ENCODE measurements around the gene SLAMF1. TPM values are rescaled to one million over a fixed set of nuclear protein-coding genes. Genes with fewer than 3 reads are reported as not detected.
"Not testable (repeated sequence)": the region's sequence is repeated elsewhere in the genome, so short reads cannot be mapped to it uniquely, and the experiment has no call there.

Gene SLAMF1
- total and polyA plus RNA-seq, 8 donors = 0.16 to 0.47 (median 0.38) TPM; not detected in 1

- ATAC-seq = no peak
These were observed 11.4 kb upstream of the SLAMF1 start for GRCh38 chr1:160658162-160658813.

GRCh38 chr1:160657250-160657781 is 10.5 kb upstream of the SLAMF1 start:
- 67 to 75% methylated on average over 5 of the region's 5 CpGs for WGBS, 2 donors
- intact Hi-C loops (cut with DNase I) = no loop called here
- FAIRE-seq (no peak), DNase-seq (no peak), ATAC-seq (no peak)
- Histone ChIP-seq H3K4me1 (no peaks in the 10 kb centered on the region), H3K27me3 (no peaks in the 10 kb centered on the region), H3K9me3 (no peaks in the 10 kb centered on the region), H3K4me3 (no peak overlapping the region), H3K36me3 (no peaks in the 10 kb centered on the region), H3K27ac (no peak overlapping the region)
- TF ChIP-seq CTCF (IDR thresholded peaks at IDR 0.05) = no peak

More at GRCh38 chr1:160658162-160658813, 11.4 kb upstream of the SLAMF1 start:
- WGBS, 2 donors = 72 to 73% methylated on average over 8 of the region's 8 CpGs
- DNase-seq (no peak), FAIRE-seq (no peak)
- no peaks in the 10 kb centered on the region for H3K36me3 ChIP-seq
- H3K4me3 ChIP-seq = no peak overlapping the region
- intact Hi-C loops (cut with DNase I) = no loop called here
- H3K4me1 ChIP-seq = no peaks in the 10 kb centered on the region
- no peak for TF ChIP-seq CTCF (IDR thresholded peaks at IDR 0.05)
- no peaks in the 10 kb centered on the region for H3K27me3 ChIP-seq
- H3K9me3 ChIP-seq = no peaks in the 10 kb centered on the region
- H3K27ac ChIP-seq = no peak overlapping the region

DNA sequence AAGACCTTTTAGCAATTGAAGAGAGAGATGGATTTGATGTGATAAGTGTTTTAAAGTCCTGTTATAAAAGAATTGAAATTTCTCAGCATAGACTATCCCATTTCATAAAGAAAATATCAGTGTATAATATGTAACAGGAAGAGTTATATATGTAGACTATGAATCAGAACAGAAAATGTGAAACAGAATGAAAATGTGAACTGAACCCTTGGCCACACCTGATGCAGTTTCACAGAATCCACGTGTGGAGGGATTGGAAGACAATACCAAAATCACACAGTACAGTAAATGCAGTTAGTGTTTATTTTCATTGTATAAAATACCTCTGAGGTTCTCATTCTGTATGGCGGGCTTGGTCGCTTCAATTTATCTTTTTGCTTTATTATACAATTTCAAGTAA is 9.9 kb upstream of the SLAMF1 start:
- no peak for ATAC-seq
- Histone ChIP-seq H3K9me3 (no peaks in the 10 kb centered on the region), H3K27ac (no peak overlapping the region), H3K27me3 (no peaks in the 10 kb centered on the region), H3K36me3 (no peaks in the 10 kb centered on the region), H3K4me3 (no peak overlapping the region), H3K4me1 (no peaks in the 10 kb centered on the region)
- no peak for FAIRE-seq
- WGBS, 2 donors = 64 to 78% methylated on average over 3 of the region's 3 CpGs
- intact Hi-C loops (cut with DNase I) = no loop called here
- DNase-seq = no peak
- TF ChIP-seq CTCF (IDR thresholded peaks at IDR 0.05) = no peak

DNA sequence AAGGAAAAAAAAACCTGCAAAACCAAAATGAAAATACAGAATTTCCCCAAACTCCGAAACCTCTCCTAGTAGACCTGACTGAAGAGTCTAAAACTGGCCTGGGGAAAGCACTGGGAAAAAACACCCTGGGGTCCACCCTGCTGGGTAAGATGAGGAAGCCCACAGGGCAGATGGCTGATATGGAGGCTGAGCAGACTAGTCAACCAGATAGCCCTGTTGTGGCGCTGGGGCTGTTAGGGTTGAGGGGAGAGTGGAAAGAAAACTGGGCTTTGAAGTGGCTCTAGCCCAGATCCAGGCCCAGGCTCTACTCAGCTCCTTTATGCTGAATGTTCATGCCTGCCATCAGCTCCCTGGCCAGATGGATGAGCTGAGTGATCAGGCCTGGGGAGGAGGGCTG is 6.8 kb upstream of the SLAMF1 start:
- intact Hi-C loops (cut with DNase I) = no loop called here
- Histone ChIP-seq H3K27ac (no peak overlapping the region), H3K4me3 (no peak overlapping the region), H3K36me3 (no peaks in the 10 kb centered on the region), H3K9me3 (no peaks in the 10 kb centered on the region), H3K4me1 (no peaks in the 10 kb centered on the region), H3K27me3 (no peaks in the 10 kb centered on the region)
- 92 to 98% methylated on average over 2 of the region's 2 CpGs for WGBS, 2 donors
- ATAC-seq (no peak), DNase-seq (no peak), FAIRE-seq (no peak)
- no peak for TF ChIP-seq CTCF (IDR thresholded peaks at IDR 0.05)

DNA sequence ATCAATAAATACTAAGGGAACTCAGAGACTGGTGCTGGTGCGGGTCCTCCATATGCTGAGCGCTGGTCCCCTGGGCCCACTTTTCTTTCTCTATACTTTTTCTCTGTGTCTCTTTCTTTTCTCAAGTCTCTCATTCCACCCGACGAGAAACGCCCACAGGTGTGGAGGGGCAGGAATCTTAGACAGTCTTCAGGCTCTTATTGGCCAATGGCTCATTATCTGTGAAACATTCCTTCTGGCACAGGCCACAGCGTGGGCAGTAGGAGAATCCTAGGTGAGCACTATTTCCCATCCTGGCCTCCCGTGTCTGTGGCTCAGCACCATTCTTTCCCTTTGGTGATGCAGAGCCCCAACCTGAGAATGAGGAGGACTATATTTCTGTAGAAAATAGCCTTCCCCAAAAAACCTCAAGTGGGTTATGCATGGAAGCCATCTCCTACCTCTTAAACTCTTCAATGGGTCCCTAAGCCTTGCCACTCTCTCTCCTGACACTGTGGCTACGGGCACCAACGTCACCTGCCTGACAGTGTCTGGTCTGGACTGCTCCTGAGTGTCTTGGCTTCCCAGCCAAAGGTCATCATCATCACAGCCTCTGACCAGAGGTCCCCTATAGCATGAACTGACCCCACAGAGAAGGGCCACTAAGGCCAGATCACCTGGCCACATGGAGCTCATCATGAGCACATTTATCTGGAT is 6.2 kb upstream of the SLAMF1 start:
- DNase-seq (no peak), FAIRE-seq (no peak), ATAC-seq (no peak)
- Histone ChIP-seq H3K9me3 (no peaks in the 10 kb centered on the region), H3K27me3 (no peaks in the 10 kb centered on the region), H3K4me3 (no peak overlapping the region), H3K4me1 (no peaks in the 10 kb centered on the region), H3K36me3 (no peaks in the 10 kb centered on the region), H3K27ac (no peak overlapping the region)
- TF ChIP-seq CTCF (IDR thresholded peaks at IDR 0.05) = no peak
- intact Hi-C loops (cut with DNase I) = no loop called here
- 82 to 85% methylated on average over 9 of the region's 9 CpGs for WGBS, 2 donors

GRCh38 chr1:160652065-160652641 is 5.3 kb upstream of the SLAMF1 start:
- DNase-seq; H3K27ac ChIP-seq; H3K27me3 ChIP-seq; H3K9me3 ChIP-seq; H3K4me1 ChIP-seq; ATAC-seq; intact Hi-C loops (cut with DNase I); H3K36me3 ChIP-seq; H3K4me3 ChIP-seq; FAIRE-seq: not testable (repeated sequence)
- WGBS, 2 donors = 58 to 61% methylated on average over 8 of the region's 8 CpGs
